Inferior parietal cortex (tissue), 1 donor: Measurements from ENCODE around the gene ANXA3.
"Not testable (repeated sequence)": the region's sequence is repeated elsewhere in the genome, so short reads cannot be mapped to it uniquely, and the experiment has no call there.

Experiments
- DNase-seq: peaks from one replicate; pipeline ENCODE4 v3.0.0-alpha.2; 2016; ENCODE audit errors: extremely low spot score

The ANXA3 gene

GRCh38 chr4:78571804-78572203 is 20.2 kb downstream of the ANXA3 start:
- no peak for DNase-seq

GRCh38 chr4:78578674-78579425 is 27.3 kb downstream of the ANXA3 start:
- no peak for DNase-seq

- DNase-seq, result no peak
These were observed 30.0 kb downstream of the ANXA3 start for GRCh38 chr4:78581618-78582017.

GRCh38 chr4:78584863-78585547 is 33.4 kb downstream of the ANXA3 start:
- DNase-seq, result no peak

- DNase-seq, result no peak
These were observed 34.1 kb downstream of the ANXA3 start for GRCh38 chr4:78585633-78586032.

- DNase-seq, result no peak
These were observed 37.5 kb downstream of the ANXA3 start for GRCh38 chr4:78588894-78589545.

- no peak for DNase-seq
These were observed 39.8 kb downstream of the ANXA3 start for GRCh38 chr4:78591404-78591803.

GRCh38 chr4:78592088-78592783 is 40.7 kb downstream of the ANXA3 start:
- no peak for DNase-seq

- no peak for DNase-seq
These were observed 44.7 kb downstream of the ANXA3 start for GRCh38 chr4:78596111-78596742.

- DNase-seq, result not testable (repeated sequence)
These were observed 46.9 kb downstream of the ANXA3 start for GRCh38 chr4:78598431-78598830.

GRCh38 chr4:78599147-78599546 is 47.6 kb downstream of the ANXA3 start:
- DNase-seq, result no peak

GRCh38 chr4:78599931-78600375 is 48.4 kb downstream of the ANXA3 start:
- DNase-seq, result no peak

- DNase-seq, result no peak
These were observed 49.4 kb downstream of the ANXA3 start for GRCh38 chr4:78601013-78601412.

GRCh38 chr4:78602334-78602733 is 50.8 kb downstream of the ANXA3 start:
- DNase-seq, result no peak

- DNase-seq, result no peak
These were observed 51.8 kb downstream of the ANXA3 start for GRCh38 chr4:78603384-78603783.

GRCh38 chr4:78604988-78605387 is 53.4 kb downstream of the ANXA3 start:
- no peak for DNase-seq

GRCh38 chr4:78606035-78606434 is 54.5 kb downstream of the ANXA3 start:
- no peak for DNase-seq

- no peak for DNase-seq
These were observed 55.0 kb downstream of the ANXA3 start for GRCh38 chr4:78606530-78607095.

GRCh38 chr4:78608684-78609083 is 57.1 kb downstream of the ANXA3 start:
- DNase-seq, result no peak

- DNase-seq, result no peak
These were observed 58.0 kb downstream of the ANXA3 start for GRCh38 chr4:78609580-78609979.

- no peak for DNase-seq
These were observed 59.1 kb downstream of the ANXA3 start for GRCh38 chr4:78610546-78611214.
